Natural killer cell (primary cell): Measurements from ENCODE around the gene SKAP1. TPM values are rescaled to one million over a fixed set of nuclear protein-coding genes. Genes with fewer than 3 reads are reported as not detected.

Source experiments
- ATAC-seq, 3 donors: fragments of 150-1000 bp in 2 of 3; fragments of 200-7000 bp in 1 of 3; cut with Tn5 transposase; 1 replicate in 1 of 3; 2 replicates in 2 of 3; pipeline ENCODE4 v1.10.0; 2021; ENCODE audit warnings: mild to moderate bottlenecking in 2 of 3, moderate library complexity in 2 of 3
- DNase-seq, 2 donors: peaks; one replicate each; pipeline versions ENCODE4 v3.0.0 to v3.0.0-alpha.2; 2013 to 2021; ENCODE audit warnings: mixed read lengths in 1 of 2
- H3K27ac ChIP-seq: one replicate; pipeline ENCODE4 v1.5.1; 2013; ENCODE audit warnings: mild to moderate bottlenecking, low read length
- H3K27me3 ChIP-seq: one replicate; pipeline ENCODE4 v1.6.1; 2013; ENCODE audit warnings: low read length; ENCODE audit not compliant: control insufficient read depth, insufficient read depth
- H3K36me3 ChIP-seq: one replicate; pipeline ENCODE4 v1.6.1; 2013; ENCODE audit warnings: low read length; ENCODE audit not compliant: control insufficient read depth, insufficient read depth
- H3K4me1 ChIP-seq: one replicate; pipeline ENCODE4 v1.6.1; 2013; ENCODE audit warnings: low read length; ENCODE audit not compliant: control insufficient read depth, insufficient read depth
- H3K4me3 ChIP-seq: one replicate; pipeline ENCODE4 v1.5.1; 2013; ENCODE audit warnings: low read length
- H3K9me3 ChIP-seq: one replicate; pipeline ENCODE4 v1.6.1; 2013; ENCODE audit warnings: low read length; ENCODE audit not compliant: control insufficient read depth, insufficient read depth
- H3K27ac Mint-ChIP-seq, 2 donors: one replicate each; pipeline ENCODE4 v1.8.0; 2022; ENCODE audit warnings: mild to moderate bottlenecking in 2 of 2, mixed read lengths in 2 of 2, moderate library complexity in 1 of 2
- H3K27me3 Mint-ChIP-seq, 2 donors: one replicate each; pipeline ENCODE4 v1.8.0; 2022; ENCODE audit warnings: low read depth in 2 of 2, mixed read lengths in 2 of 2
- H3K36me3 Mint-ChIP-seq: one replicate; pipeline ENCODE4 v1.8.0; 2022; ENCODE audit warnings: mixed read lengths
- H3K4me1 Mint-ChIP-seq, 2 donors: one replicate each; pipeline ENCODE4 v1.8.0; 2022; ENCODE audit warnings: mixed read lengths in 2 of 2
- H3K4me3 Mint-ChIP-seq: one replicate; pipeline ENCODE4 v1.8.0; 2022; ENCODE audit warnings: mild to moderate bottlenecking, moderate library complexity, mixed read lengths
- H3K9me3 Mint-ChIP-seq, 2 donors: one replicate each; pipeline ENCODE4 v1.8.0; 2022; ENCODE audit warnings: mixed read lengths in 2 of 2
- CTCF ChIP-seq: fragments of 200-600 bp; IDR thresholded peaks from one replicate; pipeline ENCODE4 v1.8.0; 2022; ENCODE audit warnings: antibody characterized with exemption
- WGBS: methylation state at CpG from one replicate; pipeline ENCODE4 v1.1.7; 2013; ENCODE audit warnings: missing lambda C conversion rate; ENCODE audit not compliant: insufficient coverage; 5-methylcytosine and 5-hydroxymethylcytosine counted together
- intact Hi-C: fragments of 100-400 bp; cut with micrococcal nuclease; formaldehyde crosslinking; loops from one replicate; pipeline ENCODE4 v1.14.2; 2022
- total RNA-seq, 4 donors: library from RNA; stranded (reverse); fragments of 120-200 nt in 1 of 4; gene quantifications; one replicate each; pipeline versions ENCODE4 v1.2.3 to v1.2.4, GENCODE V29; 2013 to 2022

SKAP1 gene
- total RNA-seq, 3 donors from 2014 or later (not counting 1 experiment from before 2014, with no cell fraction given), result 168 to 227 (median 190) TPM

GRCh38 chr17:48162946-48163506 is 267.0 kb downstream of the SKAP1 start:
- TF ChIP-seq CTCF, result no peak
- Histone ChIP-seq H3K4me1 (no peaks in the 10 kb centered on the region), H3K9me3 (no peaks in the 10 kb centered on the region), H3K27ac (no peak overlapping the region), H3K36me3 (peaks cover 41% of the 10 kb centered on the region), H3K4me3 (no peak overlapping the region), H3K27me3 (no peaks in the 10 kb centered on the region)
- WGBS, result 64% methylated on average over 5 of the region's 5 CpGs
- ATAC-seq (no peak), DNase-seq (no peak)
- Mint-ChIP-seq H3K27me3 (no peaks in the 10 kb centered on the region), H3K36me3 (peaks cover 20% of the 10 kb centered on the region), H3K9me3 (no peaks in the 10 kb centered on the region), H3K4me1 (peaks cover 10 to 12% of the 10 kb centered on the region in 2 donors), H3K27ac (peak overlapping the region; percentile 53 to 54), H3K4me3 (no peak overlapping the region)
- intact Hi-C loops, result no loop called here

- no peak overlapping the region for H3K27ac ChIP-seq
- H3K27ac Mint-ChIP-seq, result no peak overlapping the region
- no peak for ATAC-seq
- peaks cover 20% of the 10 kb centered on the region for H3K36me3 Mint-ChIP-seq
- peaks cover 10 to 12% of the 10 kb centered on the region in 2 donors for H3K4me1 Mint-ChIP-seq
- peaks cover 37% of the 10 kb centered on the region for H3K36me3 ChIP-seq
- no peak for TF ChIP-seq CTCF
- H3K4me3 Mint-ChIP-seq, result no peak overlapping the region
- H3K27me3 Mint-ChIP-seq, result no peaks in the 10 kb centered on the region
- no peaks in the 10 kb centered on the region for H3K9me3 Mint-ChIP-seq
- intact Hi-C loops, result no loop called here
- H3K4me3 ChIP-seq, result no peak overlapping the region
- no peaks in the 10 kb centered on the region for H3K4me1 ChIP-seq
- no peaks in the 10 kb centered on the region for H3K27me3 ChIP-seq
- no peak for DNase-seq
- 92% methylated on average over 3 of the region's 5 CpGs for WGBS
- H3K9me3 ChIP-seq, result no peaks in the 10 kb centered on the region
Observed at GRCh38 chr17:48162306-48162934, 267.6 kb downstream of the SKAP1 start.

GRCh38 chr17:48161127-48161905 is 268.7 kb downstream of the SKAP1 start:
- peaks cover 10 to 12% of the 10 kb centered on the region in 2 donors for H3K4me1 Mint-ChIP-seq
- WGBS, result 100% methylated on average over 1 of the region's 4 CpGs
- H3K36me3 Mint-ChIP-seq, result peaks cover 20% of the 10 kb centered on the region
- peak overlapping the region in 1 of 2 donors; percentile 37 for H3K27ac Mint-ChIP-seq
- TF ChIP-seq CTCF, result no peak
- intact Hi-C loops, result no loop called here
- no peak overlapping the region for H3K4me3 Mint-ChIP-seq
- H3K9me3 Mint-ChIP-seq, result no peaks in the 10 kb centered on the region
- no peaks in the 10 kb centered on the region for H3K4me1 ChIP-seq
- H3K27ac ChIP-seq, result no peak overlapping the region
- no peaks in the 10 kb centered on the region for H3K27me3 ChIP-seq
- DNase-seq, result no peak
- ATAC-seq, result no peak
- no peaks in the 10 kb centered on the region for H3K27me3 Mint-ChIP-seq
- no peak overlapping the region for H3K4me3 ChIP-seq
- no peaks in the 10 kb centered on the region for H3K9me3 ChIP-seq
- peaks cover 41% of the 10 kb centered on the region for H3K36me3 ChIP-seq
